Measurements from ENCODE around the gene THSD4. TPM values are rescaled to one million over a fixed set of nuclear protein-coding genes. Genes with fewer than 3 reads are reported as not detected.

THSD4 gene
- total RNA-seq, 6 donors from 2014 or later = 16.8 to 39.7 (median 21.7) TPM

DNA sequence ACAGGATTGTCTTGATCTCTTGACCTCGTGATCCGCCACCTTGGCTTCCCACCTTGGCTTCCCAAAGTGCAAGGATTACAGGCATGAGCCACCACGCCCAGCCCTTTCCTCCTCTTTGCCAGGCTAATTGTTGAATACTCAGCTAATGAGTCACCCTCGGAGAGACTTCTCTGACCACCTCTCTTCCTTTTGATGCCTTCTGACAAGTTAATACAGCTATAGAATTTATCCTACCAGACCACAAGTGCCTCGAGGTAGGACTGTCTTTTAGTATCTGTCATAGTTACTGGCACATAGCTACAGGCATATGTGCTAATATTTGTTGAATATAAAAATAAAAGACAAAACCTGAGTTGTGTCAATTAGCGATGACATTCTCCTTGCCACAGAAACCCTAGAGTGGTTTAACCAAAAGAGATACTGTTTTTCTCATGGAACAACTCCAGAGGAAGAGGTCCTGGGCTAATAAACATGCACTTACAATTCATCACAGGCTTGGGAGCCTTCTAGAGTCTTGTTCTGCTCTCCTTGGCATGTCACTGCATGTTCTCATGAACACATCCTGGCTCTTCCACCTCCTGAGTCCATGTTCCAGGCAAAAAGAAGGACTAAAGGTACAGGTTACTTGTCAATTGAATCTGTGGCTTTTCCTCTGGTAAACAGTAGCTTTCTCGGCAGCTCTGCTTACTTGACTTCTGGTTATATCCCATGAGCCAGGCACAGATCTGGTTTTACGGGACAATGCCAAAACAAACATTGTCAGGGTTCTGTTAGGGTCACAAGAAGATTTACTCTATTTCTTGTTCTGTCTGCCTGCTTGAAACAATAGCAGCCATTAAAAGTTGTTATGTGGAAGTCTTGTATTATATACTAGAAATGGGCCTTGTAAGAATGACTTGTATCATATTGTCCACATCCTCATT is 332.3 kb downstream of the THSD4 start:
- no peaks in the 10 kb centered on the region for H3K27me3 ChIP-seq
- H3K9me3 ChIP-seq = no peaks in the 10 kb centered on the region
- 70% methylated on average over 8 of the region's 8 CpGs for WGBS, 2 donors
- peaks cover 0 to 17% (median 9%) of the 10 kb centered on the region in 4 donors for H3K4me1 ChIP-seq
- H3K27ac ChIP-seq = no peak overlapping the region
- no peak overlapping the region for H3K4me3 ChIP-seq
- ATAC-seq (ENCODE audit: low FRiP score in 2 of 2) (no peak), DNase-seq (no peak)
- TF ChIP-seq EP300 (IDR thresholded peaks at IDR 0.05) = no peak
- no peak for TF ChIP-seq POLR2AphosphoS5 (IDR thresholded peaks at IDR 0.05)
- TF ChIP-seq POLR2A (IDR thresholded peaks at IDR 0.05) = no peak
- TF ChIP-seq, protein P1, sequence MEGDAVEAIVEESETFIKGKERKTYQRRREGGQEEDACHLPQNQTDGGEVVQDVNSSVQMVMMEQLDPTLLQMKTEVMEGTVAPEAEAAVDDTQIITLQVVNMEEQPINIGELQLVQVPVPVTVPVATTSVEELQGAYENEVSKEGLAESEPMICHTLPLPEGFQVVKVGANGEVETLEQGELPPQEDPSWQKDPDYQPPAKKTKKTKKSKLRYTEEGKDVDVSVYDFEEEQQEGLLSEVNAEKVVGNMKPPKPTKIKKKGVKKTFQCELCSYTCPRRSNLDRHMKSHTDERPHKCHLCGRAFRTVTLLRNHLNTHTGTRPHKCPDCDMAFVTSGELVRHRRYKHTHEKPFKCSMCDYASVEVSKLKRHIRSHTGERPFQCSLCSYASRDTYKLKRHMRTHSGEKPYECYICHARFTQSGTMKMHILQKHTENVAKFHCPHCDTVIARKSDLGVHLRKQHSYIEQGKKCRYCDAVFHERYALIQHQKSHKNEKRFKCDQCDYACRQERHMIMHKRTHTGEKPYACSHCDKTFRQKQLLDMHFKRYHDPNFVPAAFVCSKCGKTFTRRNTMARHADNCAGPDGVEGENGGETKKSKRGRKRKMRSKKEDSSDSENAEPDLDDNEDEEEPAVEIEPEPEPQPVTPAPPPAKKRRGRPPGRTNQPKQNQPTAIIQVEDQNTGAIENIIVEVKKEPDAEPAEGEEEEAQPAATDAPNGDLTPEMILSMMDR (IDR thresholded peaks at IDR 0.05) = no peak
- H3K36me3 ChIP-seq = no peaks in the 10 kb centered on the region

- Histone ChIP-seq H3K27ac (peak overlapping the region in 1 of 4 donors; percentile 6), H3K4me1 (peaks cover 0 to 11% (median 5%) of the 10 kb centered on the region in 4 donors), H3K36me3 (no peaks in the 10 kb centered on the region), H3K27me3 (no peaks in the 10 kb centered on the region), H3K4me3 (no peak overlapping the region), H3K9me3 (no peaks in the 10 kb centered on the region)
- ATAC-seq (ENCODE audit: low FRiP score in 2 of 2) (peak; percentile 64 to 66), DNase-seq (no peak)
- no peak for TF ChIP-seq POLR2A (IDR thresholded peaks at IDR 0.05)
- TF ChIP-seq POLR2AphosphoS5 (IDR thresholded peaks at IDR 0.05) = no peak
- TF ChIP-seq EP300 (IDR thresholded peaks at IDR 0.05) = no peak
- TF ChIP-seq, protein P1 (IDR thresholded peaks at IDR 0.05) = peak; percentile 71 to 92 (median 79)
- WGBS, 2 donors = 96% methylated on average over 2 of the region's 2 CpGs; no CpG with 5 or more reads in 1 of the 2 donors
These were observed 333.4 kb downstream of the THSD4 start for GRCh38 chr15:71448688-71449114.

DNA sequence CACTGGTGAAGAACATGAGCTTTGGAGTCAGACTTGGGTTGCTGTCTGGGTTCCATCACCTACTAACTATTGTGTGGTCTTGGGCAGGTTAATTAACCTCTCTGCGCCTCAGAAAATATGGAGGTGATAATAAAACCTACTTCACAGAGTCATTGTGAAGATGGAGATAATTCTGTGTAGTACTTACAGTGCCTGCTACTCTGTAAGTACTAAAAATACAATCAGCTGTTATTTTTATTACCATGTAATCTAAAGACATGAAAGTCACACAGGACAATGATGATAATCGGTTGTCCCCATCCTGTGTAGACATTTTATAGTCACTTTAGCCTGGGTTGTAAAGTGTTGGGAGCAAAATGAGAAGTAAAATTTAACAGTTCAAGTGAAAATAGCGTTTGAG is 334.1 kb downstream of the THSD4 start:
- DNase-seq (no peak), ATAC-seq (ENCODE audit: low FRiP score in 2 of 2) (no peak)

GRCh38 chr15:71449956-71450355 is 334.7 kb downstream of the THSD4 start:
- H3K27me3 ChIP-seq = no peaks in the 10 kb centered on the region
- H3K4me3 ChIP-seq = no peak overlapping the region
- H3K27ac ChIP-seq = no peak overlapping the region
- peaks cover 0 to 8% (median 5%) of the 10 kb centered on the region in 4 donors for H3K4me1 ChIP-seq
- TF ChIP-seq POLR2AphosphoS5 (IDR thresholded peaks at IDR 0.05) (no peak), POLR2A (IDR thresholded peaks at IDR 0.05) (no peak), EP300 (IDR thresholded peaks at IDR 0.05) (no peak)
- TF ChIP-seq, protein P1 (IDR thresholded peaks at IDR 0.05) = no peak
- H3K36me3 ChIP-seq = no peaks in the 10 kb centered on the region
- no peaks in the 10 kb centered on the region for H3K9me3 ChIP-seq
- ATAC-seq (ENCODE audit: low FRiP score in 2 of 2) = no peak
- 72 to 75% methylated on average over 5 of the region's 5 CpGs for WGBS, 2 donors
- DNase-seq = no peak

More for the DNA sequence above, 334.1 kb downstream of the THSD4 start:
- H3K27ac ChIP-seq = no peak overlapping the region
- WGBS, 2 donors = 52 to 87% methylated on average over 3 of the region's 3 CpGs
- no peaks in the 10 kb centered on the region for H3K36me3 ChIP-seq
- TF ChIP-seq POLR2A (IDR thresholded peaks at IDR 0.05) (no peak), POLR2AphosphoS5 (IDR thresholded peaks at IDR 0.05) (no peak), EP300 (IDR thresholded peaks at IDR 0.05) (no peak)
- TF ChIP-seq, protein P1 (IDR thresholded peaks at IDR 0.05) = no peak
- H3K27me3 ChIP-seq = no peaks in the 10 kb centered on the region
- H3K4me3 ChIP-seq = no peak overlapping the region
- H3K4me1 ChIP-seq = peaks cover 0 to 8% (median 5%) of the 10 kb centered on the region in 4 donors
- no peaks in the 10 kb centered on the region for H3K9me3 ChIP-seq

Measured in upper lobe of left lung (tissue), 6 donors.